Spinal cord (tissue), 10 donors: ENCODE measurements around the gene GUCA2B. TPM values are rescaled to one million over a fixed set of nuclear protein-coding genes. Genes with fewer than 3 reads are reported as not detected.

Source experiments
- DNase-seq, 6 donors: peaks; one replicate each; pipeline versions ENCODE4 v3.0.0 to v3.0.0-alpha.2; 2013 to 2015; ENCODE audit warnings: low spot score in 6 of 6, low read depth in 4 of 6
- H3K27ac ChIP-seq: one replicate; pipeline ENCODE4 v1.5.1; 2013; ENCODE audit warnings: low read depth, low read length, control low read depth
- H3K27me3 ChIP-seq: one replicate; pipeline ENCODE4 v1.6.1; 2013; ENCODE audit warnings: low read length; ENCODE audit not compliant: control insufficient read depth, insufficient read depth
- H3K36me3 ChIP-seq: one replicate; pipeline ENCODE4 v1.6.1; 2013; ENCODE audit warnings: low read length; ENCODE audit not compliant: control insufficient read depth, insufficient read depth
- H3K4me1 ChIP-seq: one replicate; pipeline ENCODE4 v1.6.1; 2013; ENCODE audit warnings: low read length; ENCODE audit not compliant: control insufficient read depth, insufficient read depth
- H3K4me3 ChIP-seq: one replicate; pipeline ENCODE4 v1.5.1; 2013; ENCODE audit warnings: low read depth, low read length, control low read depth
- H3K9me3 ChIP-seq: one replicate; pipeline ENCODE4 v1.6.1; 2013; ENCODE audit warnings: low read length; ENCODE audit not compliant: control insufficient read depth, insufficient read depth
- WGBS: methylation state at CpG from one replicate; pipeline ENCODE4 v1.1.5; 2013; ENCODE audit warnings: missing lambda C conversion rate; ENCODE audit not compliant: insufficient coverage; 5-methylcytosine and 5-hydroxymethylcytosine counted together
- polyA plus RNA-seq, 2 donors: library from polyadenylated mRNA; unstranded; fragments of 120-200 nt; gene quantifications; one replicate each; pipeline ENCODE4 v1.2.1, GENCODE V29; 2013; ENCODE audit not compliant: insufficient read length in 2 of 2
- total RNA-seq, 2 donors: library from RNA; depleted of rRNA in 1 of 2; stranded (reverse); fragments of 120-200 nt in 1 of 2; fragments of >200 nt in 1 of 2; gene quantifications; one replicate each; pipeline versions ENCODE4 v1.2.3 to v1.2.4, GENCODE V29; 2013 to 2014
- donor health status: healthy.

The GUCA2B gene
- total and polyA plus RNA-seq, 4 donors, result not detected

- peaks cover 2% of the 10 kb centered on the region for H3K27me3 ChIP-seq
- H3K4me3 ChIP-seq, result no peak overlapping the region
- 76% methylated on average over 14 of the region's 16 CpGs for WGBS
- DNase-seq, result no peak
- H3K9me3 ChIP-seq, result peaks cover 2% of the 10 kb centered on the region
- H3K27ac ChIP-seq, result no peak overlapping the region
- H3K4me1 ChIP-seq, result peaks cover 6% of the 10 kb centered on the region
- H3K36me3 ChIP-seq, result no peaks in the 10 kb centered on the region
Measured at GRCh38 chr1:42163536-42164503, 10.6 kb downstream of the GUCA2B start.

DNA sequence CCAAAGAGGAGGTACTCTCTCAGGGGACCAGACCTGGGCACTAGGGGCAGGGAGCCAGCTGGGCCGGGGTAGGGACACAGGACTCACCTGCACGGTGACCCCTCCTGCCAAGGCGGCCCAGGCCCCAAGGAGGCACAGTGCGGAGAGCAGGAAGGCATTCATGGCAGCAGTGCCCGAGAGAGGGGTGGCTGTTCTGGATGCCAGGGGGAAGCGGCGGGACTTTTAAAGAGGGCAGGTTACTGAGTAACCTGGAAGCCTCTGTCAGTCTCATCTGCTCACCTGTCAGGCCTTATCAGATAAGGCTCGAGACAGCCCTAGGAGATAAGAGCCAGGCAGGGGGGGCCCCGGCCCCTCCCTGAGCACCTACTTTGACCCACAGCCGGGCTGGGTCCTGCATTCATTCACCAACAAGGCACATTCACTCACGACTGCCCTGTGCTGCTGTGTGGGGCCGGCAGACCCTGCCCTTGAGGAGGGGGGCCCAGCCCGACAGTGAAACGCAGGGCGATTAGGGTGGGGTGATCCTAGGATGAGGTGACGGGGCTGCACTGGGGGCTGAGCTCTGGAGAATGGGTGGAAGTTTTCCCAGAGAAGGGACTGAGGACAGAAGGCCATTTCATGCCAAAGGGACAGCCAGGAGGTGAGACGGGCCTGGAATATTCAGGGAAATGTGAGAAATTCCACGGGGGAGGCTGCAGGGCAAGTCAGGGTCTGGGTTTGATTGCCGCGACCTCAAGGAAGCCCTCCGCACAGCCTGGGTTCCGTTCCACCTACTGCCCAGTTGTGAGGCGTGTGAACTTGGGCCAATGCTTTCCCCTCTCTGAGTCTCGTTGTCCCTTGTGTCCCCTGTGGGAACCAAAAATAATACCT is 11.6 kb downstream of the GUCA2B start, which contains the start of gene GUCA2A:
Gene GUCA2A (minus strand): TSS at position 195 of the 870 bp plus-strand sequence. CDS start 33 bp downstream, at position 162.
- no peak within 1 kb of the TSS for H3K27ac ChIP-seq

DNA sequence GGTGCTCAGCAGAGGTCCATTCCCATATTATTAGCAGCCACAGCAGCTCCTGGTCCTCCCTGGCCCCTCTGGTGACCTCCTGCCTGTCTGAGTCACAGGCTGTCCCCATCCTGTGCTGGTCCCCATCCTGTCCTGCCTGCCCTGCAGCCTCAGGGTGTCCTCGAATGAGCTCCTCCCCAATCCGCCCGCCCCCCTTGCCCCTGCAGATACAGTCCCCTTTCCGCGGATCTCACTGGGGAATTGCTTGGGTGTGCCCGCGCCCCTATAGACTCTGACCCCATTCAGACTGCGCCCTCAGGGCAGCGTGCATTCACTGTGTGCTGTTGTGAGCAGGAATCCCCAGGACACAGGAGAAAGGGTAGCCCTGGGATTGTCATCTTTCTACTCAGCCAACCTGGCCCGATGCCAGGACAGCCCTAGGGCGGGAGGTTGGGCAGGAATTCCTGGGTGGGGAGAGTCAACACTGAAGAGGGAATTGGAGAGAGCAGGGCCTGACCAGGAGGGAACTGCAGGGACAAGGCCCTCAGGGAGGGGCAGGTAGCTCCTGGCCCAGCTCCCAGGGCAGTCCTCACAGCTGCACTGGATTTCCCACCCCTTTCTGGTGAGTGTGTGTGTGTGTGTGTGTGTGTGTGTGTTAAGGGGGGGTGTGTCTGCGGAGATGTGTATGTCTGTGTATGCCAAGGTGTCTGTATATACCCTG is 12.5 kb downstream of the GUCA2B start:
- WGBS, result 46% methylated on average over 12 of the region's 12 CpGs
- Histone ChIP-seq H3K27me3 (peaks cover 6% of the 10 kb centered on the region), H3K27ac (no peak overlapping the region), H3K36me3 (no peaks in the 10 kb centered on the region), H3K9me3 (peaks cover 2% of the 10 kb centered on the region), H3K4me1 (peaks cover 6% of the 10 kb centered on the region), H3K4me3 (no peak overlapping the region)
- DNase-seq, result peak in 1 of 6 donors; percentile 49

More for the DNA sequence above, 11.6 kb downstream of the GUCA2B start, which contains the start of gene GUCA2A:
- 85% methylated on average over 22 of the region's 24 CpGs for whole genome bisulfite sequencing
- DNase-seq, result no peak
- no peaks in the 10 kb centered on the region for H3K36me3 ChIP-seq
- H3K4me3 ChIP-seq, result no peak within 1 kb of the TSS
- H3K9me3 ChIP-seq, result peaks cover 2% of the 10 kb centered on the region
- H3K4me1 ChIP-seq, result peaks cover 6% of the 10 kb centered on the region
- peaks cover 2% of the 10 kb centered on the region for H3K27me3 ChIP-seq

- Histone ChIP-seq H3K4me3 (no peak overlapping the region), H3K36me3 (no peaks in the 10 kb centered on the region), H3K27me3 (peaks cover 6% of the 10 kb centered on the region), H3K4me1 (peaks cover 10% of the 10 kb centered on the region), H3K9me3 (no peaks in the 10 kb centered on the region), H3K27ac (no peak overlapping the region)
- no peak for DNase-seq
- WGBS, result 85% methylated on average over 21 of the region's 21 CpGs
Measured at GRCh38 chr1:42167611-42168390, 14.6 kb downstream of the GUCA2B start.

GRCh38 chr1:42168391-42168670 is 15.1 kb downstream of the GUCA2B start:
- no peak overlapping the region for H3K27ac ChIP-seq
- no peaks in the 10 kb centered on the region for H3K9me3 ChIP-seq
- H3K27me3 ChIP-seq, result peaks cover 6% of the 10 kb centered on the region
- peaks cover 16% of the 10 kb centered on the region for H3K4me1 ChIP-seq
- 42% methylated on average over 1 of the region's 1 CpG for WGBS
- H3K4me3 ChIP-seq, result no peak overlapping the region
- H3K36me3 ChIP-seq, result no peaks in the 10 kb centered on the region
- DNase-seq, result no peak

- H3K4me3 ChIP-seq, result no peak overlapping the region
- WGBS, result 86% methylated on average over 3 of the region's 3 CpGs
- no peak for DNase-seq
- no peaks in the 10 kb centered on the region for H3K36me3 ChIP-seq
- H3K27ac ChIP-seq, result no peak overlapping the region
- H3K9me3 ChIP-seq, result no peaks in the 10 kb centered on the region
- H3K4me1 ChIP-seq, result peaks cover 18% of the 10 kb centered on the region
- peaks cover 6% of the 10 kb centered on the region for H3K27me3 ChIP-seq
Measured at GRCh38 chr1:42168763-42169162, 15.6 kb downstream of the GUCA2B start.

GRCh38 chr1:42170779-42171621 is 17.8 kb downstream of the GUCA2B start:
- no peak for DNase-seq

DNA sequence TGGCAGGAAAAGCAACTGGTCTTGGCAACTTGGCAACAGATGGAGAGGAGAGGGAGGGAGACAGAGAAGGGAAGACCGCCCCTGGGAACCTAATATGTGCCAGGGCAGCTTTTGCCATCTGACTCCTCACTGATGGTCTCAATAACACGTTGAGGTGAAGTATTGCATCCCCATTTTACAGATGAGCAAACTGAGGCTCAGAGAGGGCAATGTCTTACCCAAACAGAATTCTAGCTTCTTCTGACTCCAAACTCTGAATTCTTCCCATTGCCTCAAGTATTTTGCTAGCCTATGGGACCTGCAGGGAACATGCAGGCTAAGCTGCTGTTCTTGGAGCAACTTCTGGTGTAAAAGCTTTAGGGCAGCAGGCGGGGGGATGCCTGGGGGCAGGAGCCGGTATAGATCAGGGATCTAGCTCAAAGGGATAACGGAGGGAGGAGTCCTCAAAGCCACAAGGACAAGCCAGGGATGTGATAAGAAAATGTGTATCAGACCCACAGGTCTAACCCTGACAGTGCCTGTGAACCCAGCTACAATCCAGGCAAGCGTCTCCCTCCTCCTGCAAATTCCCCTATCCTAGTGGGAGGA is 18.6 kb downstream of the GUCA2B start:
- peaks cover 6% of the 10 kb centered on the region for H3K27me3 ChIP-seq
- no peak overlapping the region for H3K4me3 ChIP-seq
- H3K27ac ChIP-seq, result no peak overlapping the region
- no peak for DNase-seq
- WGBS, result 95% methylated on average over 4 of the region's 6 CpGs
- peaks cover 13% of the 10 kb centered on the region for H3K4me1 ChIP-seq
- no peaks in the 10 kb centered on the region for H3K9me3 ChIP-seq
- no peaks in the 10 kb centered on the region for H3K36me3 ChIP-seq

More at GRCh38 chr1:42170779-42171621, 17.8 kb downstream of the GUCA2B start:
- no peaks in the 10 kb centered on the region for H3K36me3 ChIP-seq
- no peak overlapping the region for H3K27ac ChIP-seq
- 62% methylated on average over 16 of the region's 17 CpGs for WGBS
- H3K9me3 ChIP-seq, result no peaks in the 10 kb centered on the region
- peaks cover 6% of the 10 kb centered on the region for H3K27me3 ChIP-seq
- peaks cover 13% of the 10 kb centered on the region for H3K4me1 ChIP-seq
- no peak overlapping the region for H3K4me3 ChIP-seq
